ENCODE measurements around the gene C1QC.

The C1QC gene

GRCh38 chr1:22621761-22622160 lies 21.7 kb upstream of the C1QC start:
- no peak for DNase-seq
- no peaks in the 10 kb centered on the region for H3K36me3 Mint-ChIP-seq (ENCODE audit: low read depth)
- no peak overlapping the region for H3K27ac Mint-ChIP-seq
- H3K9me3 Mint-ChIP-seq: no peaks in the 10 kb centered on the region
- H3K4me3 Mint-ChIP-seq: no peak overlapping the region
- peaks cover 69% of the 10 kb centered on the region for H3K27me3 Mint-ChIP-seq (ENCODE audit: low read depth, poor library complexity)
- no peak for TF ChIP-seq CTCF (IDR thresholded peaks at IDR 0.05)
- H3K4me1 Mint-ChIP-seq: no peaks in the 10 kb centered on the region

- H3K27me3 Mint-ChIP-seq (ENCODE audit: low read depth, poor library complexity): peaks cover 73% of the 10 kb centered on the region
- H3K36me3 Mint-ChIP-seq (ENCODE audit: low read depth): no peaks in the 10 kb centered on the region
- no peak overlapping the region for H3K27ac Mint-ChIP-seq
- TF ChIP-seq CTCF (IDR thresholded peaks at IDR 0.05): no peak
- H3K4me3 Mint-ChIP-seq: no peak overlapping the region
- H3K9me3 Mint-ChIP-seq: no peaks in the 10 kb centered on the region
- DNase-seq: peak; percentile 69
- no peaks in the 10 kb centered on the region for H3K4me1 Mint-ChIP-seq
Observed at GRCh38 chr1:22625262-22625925, 18.0 kb upstream of the C1QC start.

- no peak overlapping the region for H3K4me3 Mint-ChIP-seq
- H3K27ac Mint-ChIP-seq: no peak overlapping the region
- peaks cover 81% of the 10 kb centered on the region for H3K27me3 Mint-ChIP-seq (ENCODE audit: low read depth, poor library complexity)
- no peaks in the 10 kb centered on the region for H3K4me1 Mint-ChIP-seq
- TF ChIP-seq CTCF (IDR thresholded peaks at IDR 0.05): no peak
- H3K36me3 Mint-ChIP-seq (ENCODE audit: low read depth): no peaks in the 10 kb centered on the region
- DNase-seq: no peak
- no peaks in the 10 kb centered on the region for H3K9me3 Mint-ChIP-seq
Observed at GRCh38 chr1:22626237-22627157, 16.9 kb upstream of the C1QC start.

- H3K36me3 Mint-ChIP-seq (ENCODE audit: low read depth): no peaks in the 10 kb centered on the region
- H3K4me1 Mint-ChIP-seq: no peaks in the 10 kb centered on the region
- peaks cover 85% of the 10 kb centered on the region for H3K27me3 Mint-ChIP-seq (ENCODE audit: low read depth, poor library complexity)
- no peak overlapping the region for H3K4me3 Mint-ChIP-seq
- no peaks in the 10 kb centered on the region for H3K9me3 Mint-ChIP-seq
- no peak for TF ChIP-seq CTCF (IDR thresholded peaks at IDR 0.05)
- DNase-seq: no peak
- no peak overlapping the region for H3K27ac Mint-ChIP-seq
Observed at GRCh38 chr1:22627331-22627730, 16.1 kb upstream of the C1QC start.

GRCh38 chr1:22628698-22629444 lies 14.6 kb upstream of the C1QC start:
- no peak overlapping the region for H3K27ac Mint-ChIP-seq
- H3K36me3 Mint-ChIP-seq (ENCODE audit: low read depth): no peaks in the 10 kb centered on the region
- TF ChIP-seq CTCF (IDR thresholded peaks at IDR 0.05): no peak
- peaks cover 86% of the 10 kb centered on the region for H3K27me3 Mint-ChIP-seq (ENCODE audit: low read depth, poor library complexity)
- no peaks in the 10 kb centered on the region for H3K4me1 Mint-ChIP-seq
- no peak for DNase-seq
- H3K4me3 Mint-ChIP-seq: no peak overlapping the region
- H3K9me3 Mint-ChIP-seq: no peaks in the 10 kb centered on the region
